Left lung (tissue), 10 donors: Measurements from ENCODE around the gene ABCG2. TPM values are rescaled to one million over a fixed set of nuclear protein-coding genes. Genes with fewer than 3 reads are reported as not detected.

Experiments used
- ATAC-seq: fragments of 200-7000 bp; cut with Tn5 transposase; one replicate; pipeline ENCODE4 v1.9.1; 2020; ENCODE audit warnings: moderate library complexity
- DNase-seq, 4 donors: peaks; one replicate each; pipeline ENCODE4 v3.0.0-alpha.2; 2013 to 2020
- H3K27ac ChIP-seq, 2 donors: fragments of 200-600 bp; sonication (generic) in 1 of 2; one replicate each; pipeline versions ENCODE4 v1.5.0 to v1.8.0; 2020 to 2021
- H3K27me3 ChIP-seq, 2 donors: fragments of 200-600 bp; sonication (generic) in 1 of 2; one replicate each; pipeline versions ENCODE4 v1.5.0 to v1.8.0; 2020 to 2021
- H3K36me3 ChIP-seq, 2 donors: fragments of 200-600 bp; sonication (generic) in 1 of 2; one replicate each; pipeline versions ENCODE4 v1.5.0 to v1.8.0; 2020 to 2021
- H3K4me1 ChIP-seq, 2 donors: fragments of 200-600 bp; one replicate each; pipeline ENCODE4 v1.8.0; 2021
- H3K4me3 ChIP-seq, 2 donors: fragments of 200-600 bp; sonication (generic) in 1 of 2; one replicate each; pipeline versions ENCODE4 v1.5.0 to v1.8.0; 2020 to 2021; ENCODE audit warnings: mild to moderate bottlenecking in 1 of 2
- H3K9me3 ChIP-seq, 2 donors: fragments of 200-600 bp; sonication (generic) in 1 of 2; one replicate each; pipeline versions ENCODE4 v1.5.0 to v1.8.0; 2020 to 2021
- intact Hi-C, 2 donors: fragments of 100-400 bp; cut with DNase I; formaldehyde crosslinking; loops; one replicate each; pipeline versions ENCODE4 v1.11.2 to v1.14.2; 2022
- polyA plus RNA-seq, 6 donors: library from polyadenylated mRNA; unstranded; fragments of 120-200 nt; gene quantifications; one replicate each; pipeline ENCODE4 v1.2.1, GENCODE V29; 2013; ENCODE audit not compliant: insufficient read length in 6 of 6
- total RNA-seq, 2 donors: library from RNA; stranded (reverse); fragmentation: NEBNext Ultra II Directional; extraction: Animal tissue kit (Norgen Biotek cat#: 25700); gene quantifications; one replicate each; pipeline ENCODE4 v1.2.1, GENCODE V29; 2021
- TF ChIP-seq, protein P1 (sequence below), 2 donors: fragments of 200-600 bp; sonication (generic) in 1 of 2; IDR thresholded peaks; one replicate each; pipeline versions ENCODE4 v1.5.0 to v1.8.0; 2021; ENCODE audit warnings: antibody characterized with exemption in 2 of 2
- donor health status: DM: no; HTN: yes; CAD: no.
- donor health status: DM: no; HTN: no; CAD: no.

The ABCG2 gene
- total and polyA plus RNA-seq, 8 donors = 5.1 to 23.5 (median 16.8) TPM

GRCh38 chr4:88070031-88070430 is 88.4 kb downstream of the ABCG2 start:
- H3K27ac ChIP-seq = no peak overlapping the region
- H3K4me3 ChIP-seq = no peak overlapping the region
- ATAC-seq = no peak

GRCh38 chr4:88064410-88064809 is 94.0 kb downstream of the ABCG2 start:
- H3K36me3 ChIP-seq = peaks cover 0 to 73% of the 10 kb centered on the region in 2 donors
- peaks cover 0 to 6% of the 10 kb centered on the region in 2 donors for H3K9me3 ChIP-seq
- H3K27me3 ChIP-seq = no peaks in the 10 kb centered on the region
- ATAC-seq (no peak), DNase-seq (no peak)
- no peaks in the 10 kb centered on the region for H3K4me1 ChIP-seq
- H3K4me3 ChIP-seq = no peak overlapping the region
- TF ChIP-seq, protein P1, sequence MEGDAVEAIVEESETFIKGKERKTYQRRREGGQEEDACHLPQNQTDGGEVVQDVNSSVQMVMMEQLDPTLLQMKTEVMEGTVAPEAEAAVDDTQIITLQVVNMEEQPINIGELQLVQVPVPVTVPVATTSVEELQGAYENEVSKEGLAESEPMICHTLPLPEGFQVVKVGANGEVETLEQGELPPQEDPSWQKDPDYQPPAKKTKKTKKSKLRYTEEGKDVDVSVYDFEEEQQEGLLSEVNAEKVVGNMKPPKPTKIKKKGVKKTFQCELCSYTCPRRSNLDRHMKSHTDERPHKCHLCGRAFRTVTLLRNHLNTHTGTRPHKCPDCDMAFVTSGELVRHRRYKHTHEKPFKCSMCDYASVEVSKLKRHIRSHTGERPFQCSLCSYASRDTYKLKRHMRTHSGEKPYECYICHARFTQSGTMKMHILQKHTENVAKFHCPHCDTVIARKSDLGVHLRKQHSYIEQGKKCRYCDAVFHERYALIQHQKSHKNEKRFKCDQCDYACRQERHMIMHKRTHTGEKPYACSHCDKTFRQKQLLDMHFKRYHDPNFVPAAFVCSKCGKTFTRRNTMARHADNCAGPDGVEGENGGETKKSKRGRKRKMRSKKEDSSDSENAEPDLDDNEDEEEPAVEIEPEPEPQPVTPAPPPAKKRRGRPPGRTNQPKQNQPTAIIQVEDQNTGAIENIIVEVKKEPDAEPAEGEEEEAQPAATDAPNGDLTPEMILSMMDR (IDR thresholded peaks at IDR 0.05) = no peak
- H3K27ac ChIP-seq = no peak overlapping the region
- intact Hi-C loops = no loop called here

More at GRCh38 chr4:88070031-88070430, 88.4 kb downstream of the ABCG2 start:
- TF ChIP-seq, protein P1 (IDR thresholded peaks at IDR 0.05) = no peak
- Histone ChIP-seq H3K27me3 (no peaks in the 10 kb centered on the region), H3K36me3 (peaks cover 0 to 95% of the 10 kb centered on the region in 2 donors), H3K9me3 (peaks cover 0 to 15% of the 10 kb centered on the region in 2 donors), H3K4me1 (no peaks in the 10 kb centered on the region)
- intact Hi-C loops = no loop called here
- no peak for DNase-seq

DNA sequence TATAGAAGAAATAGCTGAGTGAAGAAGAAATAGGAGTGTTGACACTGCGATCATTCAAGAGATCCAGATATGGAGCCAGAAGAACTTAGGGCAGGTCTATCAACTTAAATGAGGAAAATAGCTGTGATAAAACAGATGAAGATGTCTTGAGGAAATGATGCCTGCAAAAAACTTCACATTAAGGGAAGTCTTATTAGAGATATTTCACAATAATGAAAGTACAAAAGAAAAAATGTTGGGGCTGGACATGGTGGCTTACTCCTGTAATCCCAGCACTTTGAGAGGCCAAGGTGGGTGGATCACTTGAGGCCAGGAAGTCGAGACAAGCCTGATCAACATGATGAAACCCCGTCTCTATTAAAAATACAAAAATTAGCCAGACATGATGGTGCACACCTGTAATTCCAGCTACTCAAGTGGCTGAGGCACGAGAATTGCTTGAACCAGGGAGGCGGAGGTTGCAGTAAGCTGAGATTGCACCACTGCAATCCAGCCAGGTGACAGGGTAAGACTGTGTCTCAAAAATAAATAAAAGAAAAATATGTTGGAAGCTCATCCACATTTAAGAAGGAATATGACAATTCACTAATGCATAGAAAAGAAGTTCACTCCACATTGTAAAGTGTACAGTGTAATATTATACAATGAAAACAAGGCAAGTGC is 94.7 kb downstream of the ABCG2 start:
- intact Hi-C loops = no loop called here

DNA sequence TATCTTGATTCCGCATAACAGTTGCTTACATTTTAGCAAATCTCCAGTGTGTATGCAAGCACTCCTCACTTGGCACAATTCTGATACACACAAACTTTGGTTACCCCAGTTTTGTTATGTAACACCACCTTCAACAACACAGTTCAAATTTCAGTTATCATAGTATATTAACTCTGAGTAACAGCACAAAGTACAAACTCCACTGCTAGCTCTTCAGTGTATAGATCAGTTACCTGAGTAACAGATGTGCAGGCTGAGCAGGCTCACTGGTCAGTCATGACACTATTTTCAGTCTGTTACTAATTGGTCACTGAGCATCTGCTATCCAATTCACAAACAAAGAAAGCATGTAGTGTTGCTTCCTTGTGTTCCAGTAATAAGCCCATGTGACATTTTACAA is 95.6 kb downstream of the ABCG2 start:
- H3K4me3 ChIP-seq = no peak overlapping the region
- DNase-seq (no peak), ATAC-seq (no peak)
- H3K27ac ChIP-seq = no peak overlapping the region
- H3K36me3 ChIP-seq = peaks cover 0 to 62% of the 10 kb centered on the region in 2 donors
- TF ChIP-seq, protein P1 (IDR thresholded peaks at IDR 0.05) = no peak
- intact Hi-C loops = no loop called here
- no peaks in the 10 kb centered on the region for H3K9me3 ChIP-seq
- no peaks in the 10 kb centered on the region for H3K4me1 ChIP-seq
- no peaks in the 10 kb centered on the region for H3K27me3 ChIP-seq

More for the DNA sequence above, 94.7 kb downstream of the ABCG2 start:
- peaks cover 0 to 2% of the 10 kb centered on the region in 2 donors for H3K9me3 ChIP-seq
- no peak overlapping the region for H3K27ac ChIP-seq
- peaks cover 0 to 67% of the 10 kb centered on the region in 2 donors for H3K36me3 ChIP-seq
- ATAC-seq (no peak), DNase-seq (no peak)
- H3K4me1 ChIP-seq = no peaks in the 10 kb centered on the region
- TF ChIP-seq, protein P1 (IDR thresholded peaks at IDR 0.05) = no peak
- H3K4me3 ChIP-seq = no peak overlapping the region
- H3K27me3 ChIP-seq = no peaks in the 10 kb centered on the region

DNA sequence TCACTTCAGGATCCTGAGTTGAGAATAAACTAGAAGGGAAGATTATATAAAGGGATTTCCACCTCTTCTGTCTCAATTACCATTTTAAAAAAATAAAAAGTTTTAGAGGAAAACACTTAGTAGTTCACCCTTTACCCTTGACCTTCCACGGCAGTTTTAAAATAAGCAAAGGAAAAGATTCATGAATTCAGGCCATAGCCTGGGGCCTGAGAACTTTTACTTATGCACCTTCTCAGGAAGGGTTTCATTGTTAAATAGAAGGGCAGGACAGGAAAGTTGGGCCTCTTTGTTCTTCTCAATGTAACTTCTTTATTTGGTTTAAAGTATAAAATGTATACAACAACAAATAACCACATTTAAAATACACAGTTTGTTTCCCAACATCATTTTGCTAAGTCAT is 96.1 kb downstream of the ABCG2 start:
- TF ChIP-seq, protein P1 (IDR thresholded peaks at IDR 0.05) = no peak
- Histone ChIP-seq H3K27me3 (no peaks in the 10 kb centered on the region), H3K4me3 (no peak overlapping the region), H3K4me1 (no peaks in the 10 kb centered on the region), H3K27ac (no peak overlapping the region), H3K9me3 (no peaks in the 10 kb centered on the region), H3K36me3 (peaks cover 0 to 62% of the 10 kb centered on the region in 2 donors)
- DNase-seq (no peak), ATAC-seq (no peak)
- intact Hi-C loops = no loop called here
